Pancreas (tissue), 10 donors: ENCODE measurements around the gene CCDC158. TPM values are rescaled to one million over a fixed set of nuclear protein-coding genes. Genes with fewer than 3 reads are reported as not detected.

Source experiments
- ATAC-seq, 4 donors: fragments of 200-7000 bp; cut with Tn5 transposase; one replicate each; pipeline versions ENCODE4 v1.8.0 to v1.9.1; 2020; ENCODE audit warnings: mild to moderate bottlenecking in 4 of 4, moderate library complexity in 4 of 4
- DNase-seq, 6 donors: peaks; one replicate each; pipeline ENCODE4 v3.0.0-alpha.2; 2020
- FAIRE-seq: peaks from 2 replicates; lab custom pipeline; 2012; peaks lifted over from hg19 to GRCh38; lab: Jason Lieb, UNC
- H3K27ac ChIP-seq, 4 donors: fragments of 200-600 bp; sonication (generic); 1 replicate in 3 of 4; 2 replicates in 1 of 4; pipeline versions ENCODE4 v1.5.0 to v1.8.0; 2020
- H3K27me3 ChIP-seq, 4 donors: fragments of 200-600 bp; one replicate each; pipeline ENCODE4 v1.8.0; 2021
- H3K36me3 ChIP-seq, 3 donors: fragments of 200-600 bp; sonication (generic) in 1 of 3; one replicate each; pipeline versions ENCODE4 v1.5.0 to v1.8.0; 2020 to 2021
- H3K4me1 ChIP-seq, 3 donors: fragments of 200-600 bp; one replicate each; pipeline ENCODE4 v1.8.0; 2021
- H3K4me3 ChIP-seq, 4 donors: fragments of 200-600 bp; sonication (generic) in 2 of 4; one replicate each; pipeline versions ENCODE4 v1.5.0 to v1.8.0; 2020 to 2021
- H3K9me3 ChIP-seq, 4 donors: fragments of 200-600 bp; one replicate each; pipeline ENCODE4 v1.8.0; 2021
- WGBS, 2 donors: extraction: QIAGEN DNeasy Blood & Tissue Kit; methylation state at CpG; one replicate each; pipeline ENCODE4 v1.1.7; 2013; 5-methylcytosine and 5-hydroxymethylcytosine counted together
- intact Hi-C, 3 donors: fragments of 100-400 bp; cut with DNase I; formaldehyde crosslinking; loops; one replicate each; pipeline versions ENCODE4 v1.11.1 to v1.14.2; 2022
- polyA plus RNA-seq, 2 donors: library from polyadenylated mRNA; stranded (reverse); fragments of 200-250 nt; gene quantifications; one replicate each; pipeline ENCODE4 v1.2.3, GENCODE V29; 2013
- total RNA-seq, 6 donors: library from RNA; stranded (reverse); fragmentation: NEBNext Ultra II Directional in 4 of 6; extraction: Animal tissue kit (Norgen Biotek cat#: 25700) in 4 of 6; gene quantifications; one replicate each; pipeline versions ENCODE4 v1.2.1 to v1.2.4, GENCODE V29; 2021 to 2023
- TF ChIP-seq, protein P1 (sequence below), 4 donors: fragments of 200-600 bp; sonication (generic) in 3 of 4; IDR thresholded peaks; one replicate each; pipeline versions ENCODE4 v1.5.0 to v1.8.0; 2021; ENCODE audit warnings: antibody characterized with exemption in 4 of 4
- donor health status: healthy with polysubstance abuse.
- donor health status: DM: no; HTN: no; CAD: no; lungs with moderate emphysema.
- donor health status: DM: no; HTN: no; CAD: no.
- donor health status: control.
- donor health status: control.
- donor health status: Bipolar disorder and iron deficiency.
- donor health status: DM: yes; HTN: yes; CAD: no.
- donor health status: DM: no; HTN: no; CAD: no.
- donor health status: DM: no; HTN: no; CAD: no.
- donor health status: DM: yes; HTN: yes; CAD: no.

Gene CCDC158
- total and polyA plus RNA-seq, 8 donors = 0.19 to 0.94 (median 0.61) TPM

DNA sequence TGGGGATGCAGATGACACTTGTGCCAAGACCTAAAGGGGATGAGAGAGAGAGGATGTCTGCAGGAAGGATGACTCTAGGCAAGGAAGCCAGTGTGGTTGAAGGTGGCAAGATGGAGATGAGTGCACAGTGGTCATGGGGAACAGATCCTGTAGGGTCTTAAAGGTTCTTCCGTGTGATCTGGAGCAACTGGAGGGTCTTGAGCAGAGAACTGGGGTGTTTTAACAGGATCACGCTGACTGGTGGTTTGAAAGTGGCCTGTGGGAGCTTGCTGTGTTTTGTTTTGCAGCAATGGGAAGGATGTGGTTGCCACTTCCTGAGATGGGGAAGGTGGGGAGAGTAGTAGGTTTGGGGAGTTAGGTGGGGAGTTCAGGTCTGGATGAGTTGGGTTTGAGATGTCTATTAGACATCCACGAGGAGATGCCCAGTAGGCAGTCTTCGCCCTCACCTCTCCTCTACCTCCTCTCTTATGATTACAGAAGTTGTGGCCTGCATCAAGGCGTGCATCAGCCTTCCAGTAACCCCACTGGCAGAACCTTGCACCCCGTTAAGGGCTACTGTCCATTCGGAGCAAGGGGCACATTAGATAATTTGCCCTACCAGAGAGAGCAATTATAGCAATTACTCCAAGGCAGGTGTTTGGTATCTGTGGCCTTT lies 115.8 kb downstream of the CCDC158 start:
- intact Hi-C loops = loop anchor here in 1 of 3 donors (10.0 kb wide), 1 partner anchor 50 kb away; the partner anchor contains the start of gene FAM47E
- TF ChIP-seq, protein P1, sequence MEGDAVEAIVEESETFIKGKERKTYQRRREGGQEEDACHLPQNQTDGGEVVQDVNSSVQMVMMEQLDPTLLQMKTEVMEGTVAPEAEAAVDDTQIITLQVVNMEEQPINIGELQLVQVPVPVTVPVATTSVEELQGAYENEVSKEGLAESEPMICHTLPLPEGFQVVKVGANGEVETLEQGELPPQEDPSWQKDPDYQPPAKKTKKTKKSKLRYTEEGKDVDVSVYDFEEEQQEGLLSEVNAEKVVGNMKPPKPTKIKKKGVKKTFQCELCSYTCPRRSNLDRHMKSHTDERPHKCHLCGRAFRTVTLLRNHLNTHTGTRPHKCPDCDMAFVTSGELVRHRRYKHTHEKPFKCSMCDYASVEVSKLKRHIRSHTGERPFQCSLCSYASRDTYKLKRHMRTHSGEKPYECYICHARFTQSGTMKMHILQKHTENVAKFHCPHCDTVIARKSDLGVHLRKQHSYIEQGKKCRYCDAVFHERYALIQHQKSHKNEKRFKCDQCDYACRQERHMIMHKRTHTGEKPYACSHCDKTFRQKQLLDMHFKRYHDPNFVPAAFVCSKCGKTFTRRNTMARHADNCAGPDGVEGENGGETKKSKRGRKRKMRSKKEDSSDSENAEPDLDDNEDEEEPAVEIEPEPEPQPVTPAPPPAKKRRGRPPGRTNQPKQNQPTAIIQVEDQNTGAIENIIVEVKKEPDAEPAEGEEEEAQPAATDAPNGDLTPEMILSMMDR (IDR thresholded peaks at IDR 0.05) = no peak
- Histone ChIP-seq H3K4me1 (peaks cover 20 to 36% (median 21%) of the 10 kb centered on the region in 3 donors), H3K9me3 (no peaks in the 10 kb centered on the region), H3K27ac (peak overlapping the region in 1 of 4 donors; percentile 97), H3K27me3 (no peaks in the 10 kb centered on the region), H3K4me3 (peak overlapping the region in 3 of 4 donors; percentile 41 to 92 (median 63)), H3K36me3 (no peaks in the 10 kb centered on the region)
- 84 to 89% methylated on average over 7 of the region's 7 CpGs for WGBS, 2 donors
- DNase-seq (no peak), FAIRE-seq (no peak), ATAC-seq (no peak)

DNA sequence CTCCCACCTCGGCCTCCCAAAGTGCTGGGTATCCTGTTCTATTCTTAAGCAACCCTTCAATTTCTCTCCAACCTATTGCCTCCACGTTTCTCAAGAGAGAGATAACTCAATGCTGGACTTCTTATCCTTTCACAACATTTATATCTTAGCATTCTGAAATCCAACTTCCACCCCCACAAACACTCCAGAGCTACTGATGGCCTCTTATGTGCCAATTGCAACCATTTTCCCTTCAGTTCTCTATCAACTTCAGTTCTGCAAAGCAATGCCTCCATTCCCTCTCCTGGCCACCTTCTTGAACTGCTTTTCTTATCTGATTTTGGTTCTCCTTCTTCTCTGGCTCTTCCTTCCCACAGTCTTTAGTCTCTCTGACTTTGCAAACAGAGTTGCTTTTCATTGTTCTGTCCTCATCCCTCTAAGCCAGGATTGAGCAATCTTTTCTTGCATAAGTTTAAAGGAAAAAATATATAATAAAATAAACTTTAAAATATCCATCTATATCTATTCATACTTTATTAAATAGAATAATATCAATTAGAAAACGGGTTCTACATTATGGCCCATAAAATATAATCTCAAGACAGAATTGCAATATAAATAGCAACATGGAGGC lies 118.0 kb downstream of the CCDC158 start:
- Histone ChIP-seq H3K27me3 (no peaks in the 10 kb centered on the region), H3K36me3 (no peaks in the 10 kb centered on the region), H3K9me3 (no peaks in the 10 kb centered on the region), H3K27ac (peak overlapping the region in 2 of 4 donors; percentile 82 to 92), H3K4me1 (peaks cover 20 to 46% (median 21%) of the 10 kb centered on the region in 3 donors), H3K4me3 (no peak overlapping the region)
- intact Hi-C loops = loop anchor here in 1 of 3 donors (10.0 kb wide), 1 partner anchor 48 kb away; the partner anchor contains the start of gene FAM47E
- ATAC-seq = no peak
- 76 to 80% methylated on average over 3 of the region's 3 CpGs for WGBS, 2 donors
- no peak for DNase-seq
- FAIRE-seq = no peak
- TF ChIP-seq, protein P1 (IDR thresholded peaks at IDR 0.05) = no peak

DNA sequence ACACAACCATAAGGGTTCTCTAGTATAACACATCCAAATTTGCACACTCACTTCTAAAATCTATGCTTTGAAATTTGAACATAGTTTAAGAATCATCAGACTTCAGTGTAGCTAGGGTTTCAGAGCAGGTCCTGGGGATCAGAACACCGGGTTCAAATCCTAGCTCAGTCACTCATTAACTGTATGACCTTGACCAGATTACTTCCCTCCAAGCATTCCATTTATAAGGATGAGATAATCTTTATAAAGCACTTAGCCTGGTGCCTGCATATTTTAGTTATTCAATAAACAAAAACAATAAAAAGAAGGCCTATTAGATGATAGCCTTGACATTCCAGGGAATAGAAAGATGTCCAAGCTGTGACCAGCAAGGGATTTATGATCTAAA lies 119.2 kb downstream of the CCDC158 start:
- DNase-seq (no peak), FAIRE-seq (no peak), ATAC-seq (peak; percentile 14 to 22 (median 19))
- Histone ChIP-seq H3K4me3 (no peak overlapping the region), H3K27ac (peak overlapping the region; percentile 6 to 92 (median 68)), H3K27me3 (no peaks in the 10 kb centered on the region), H3K9me3 (no peaks in the 10 kb centered on the region), H3K4me1 (peaks cover 20 to 40% (median 21%) of the 10 kb centered on the region in 3 donors), H3K36me3 (no peaks in the 10 kb centered on the region)
- intact Hi-C loops = loop anchor here in 1 of 3 donors (10.0 kb wide), 1 partner anchor 47 kb away; the partner anchor contains the start of gene FAM47E
- 12 to 13% methylated on average over 1 of the region's 1 CpG for WGBS, 2 donors
- TF ChIP-seq, protein P1 (IDR thresholded peaks at IDR 0.05) = no peak

DNA sequence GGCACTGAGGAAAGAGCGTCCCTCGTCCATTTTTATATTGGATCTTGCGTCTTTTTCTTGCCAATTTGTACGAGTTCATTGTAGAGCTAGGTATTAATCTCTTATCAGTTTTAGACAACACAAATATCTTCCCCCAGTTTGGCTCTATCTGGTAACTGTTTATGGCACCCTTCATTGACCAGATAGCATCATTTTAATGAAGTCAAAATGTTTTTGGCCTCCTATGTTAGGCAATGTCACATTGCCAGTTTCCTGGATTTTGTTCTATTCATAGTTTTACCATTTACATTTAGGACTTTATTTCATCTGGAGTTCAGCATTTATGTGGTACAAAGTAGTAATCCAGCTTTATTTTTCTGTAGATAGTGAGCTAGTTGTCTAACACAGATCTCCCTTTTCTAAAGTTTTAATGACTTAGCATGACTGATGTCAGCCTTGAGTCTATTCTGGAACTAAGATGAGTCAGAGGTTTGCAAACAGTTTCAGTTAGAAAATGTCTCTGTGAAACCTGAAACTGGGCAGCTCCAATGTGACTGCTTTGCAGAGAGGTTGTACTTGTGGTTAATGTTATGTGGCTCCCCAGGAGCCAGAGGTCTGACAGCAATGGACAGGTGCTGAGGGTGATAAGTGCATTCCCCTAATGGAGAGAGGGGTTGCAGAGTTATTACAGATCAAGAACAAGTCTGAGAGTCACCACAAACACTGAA lies 119.7 kb downstream of the CCDC158 start:
- Histone ChIP-seq H3K27me3 (no peaks in the 10 kb centered on the region), H3K4me3 (no peak overlapping the region), H3K9me3 (no peaks in the 10 kb centered on the region), H3K27ac (peak overlapping the region; percentile 6 to 92 (median 68)), H3K36me3 (no peaks in the 10 kb centered on the region), H3K4me1 (peaks cover 20 to 40% (median 21%) of the 10 kb centered on the region in 3 donors)
- WGBS, 2 donors = 66 to 71% methylated on average over 4 of the region's 4 CpGs
- intact Hi-C loops = loop anchor here in 1 of 3 donors (10.0 kb wide), 1 partner anchor 46 kb away; the partner anchor contains the start of gene FAM47E
- ATAC-seq = peak; percentile 63 to 82 (median 72)
- FAIRE-seq = no peak
- TF ChIP-seq, protein P1 (IDR thresholded peaks at IDR 0.05) = no peak
- DNase-seq = peak in 3 of 6 donors; percentile 30 to 47 (median 43)
